HepG2 (cell line): Measurements from ENCODE around the gene TBC1D10B. TPM values are rescaled to one million over a fixed set of nuclear protein-coding genes. Genes with fewer than 3 reads are reported as not detected.

Experiments
- ATM ChIP-seq: fragments of 450-650 bp; IDR thresholded peaks from 2 replicates; pipeline ENCODE4 v1.7.1; 2017; ENCODE audit warnings: mild to moderate bottlenecking, borderline replicate concordance
- CENPX ChIP-seq: sonication (generic); formaldehyde crosslinking; IDR thresholded peaks from 2 replicates; pipeline ENCODE4 v1.9.0; 2021; ENCODE audit warnings: mild to moderate bottlenecking, missing genetic modification reagents, moderate library complexity
- DZIP1 ChIP-seq: sonication (generic); formaldehyde crosslinking; IDR thresholded peaks from 2 replicates; pipeline ENCODE4 v1.5.0; 2020; ENCODE audit warnings: mild to moderate bottlenecking, missing genetic modification reagents
- HES4 ChIP-seq: sonication (generic); formaldehyde crosslinking; IDR thresholded peaks from 2 replicates; pipeline ENCODE4 v1.9.0; 2021; ENCODE audit warnings: mild to moderate bottlenecking, missing genetic modification reagents, borderline replicate concordance
- HMGXB4 ChIP-seq, 2 experiments: sonication (generic) in 1 of 2; formaldehyde crosslinking in 1 of 2; IDR thresholded peaks; 2 replicates each; pipeline versions ENCODE4 v1.4.0 to v1.6.1; 2018 to 2020; ENCODE audit warnings: missing genetic modification reagents in 2 of 2, borderline replicate concordance in 1 of 2, low read depth in 1 of 2, mild to moderate bottlenecking in 1 of 2, missing biosample characterization in 1 of 2
- IKZF4 ChIP-seq: sonication (generic); formaldehyde crosslinking; IDR thresholded peaks from 2 replicates; pipeline ENCODE4 v1.5.1; 2020; ENCODE audit warnings: borderline replicate concordance, mild to moderate bottlenecking, low read depth, missing genetic modification reagents; ENCODE audit errors: not compliant biosample characterization
- KLF9 ChIP-seq: IDR thresholded peaks from 2 replicates; pipeline ENCODE4 v1.6.1; 2016; ENCODE audit warnings: low read depth
- MYNN ChIP-seq: sonication (generic); formaldehyde crosslinking; IDR thresholded peaks from 2 replicates; pipeline ENCODE4 v1.4.0; 2020; ENCODE audit warnings: mild to moderate bottlenecking, low read depth, missing genetic modification reagents
- MYPOP ChIP-seq: sonication (generic); formaldehyde crosslinking; IDR thresholded peaks from 2 replicates; pipeline ENCODE4 v1.8.1; 2023; ENCODE audit warnings: mild to moderate bottlenecking, moderate library complexity, missing genetic modification reagents
- NFE2 ChIP-seq: sonication (generic); formaldehyde crosslinking; IDR thresholded peaks from 2 replicates; pipeline ENCODE4 v1.4.0; 2020; ENCODE audit warnings: missing genetic modification reagents
- NR2F1 ChIP-seq, 2 experiments: fragments of 450-650 bp in 1 of 2; formaldehyde crosslinking in 1 of 2; IDR thresholded peaks; 2 replicates each; pipeline versions ENCODE4 v1.5.0 to v1.6.1; 2016 to 2020; ENCODE audit warnings: mild to moderate bottlenecking in 1 of 2, missing compliant biosample characterization in 1 of 2, missing genetic modification reagents in 1 of 2, moderate library complexity in 1 of 2
- RFX5 ChIP-seq: IDR thresholded peaks from 2 replicates; pipeline ENCODE4 v1.6.1; 2011; ENCODE audit warnings: low read depth, low read length, improper control_type of control experiment
- TGIF2 ChIP-seq: IDR thresholded peaks from 2 replicates; pipeline ENCODE4 v1.6.1; 2016; ENCODE audit warnings: control low read depth, missing compliant biosample characterization
- ZBTB25 ChIP-seq: IDR thresholded peaks from 2 replicates; pipeline ENCODE4 v1.6.1; 2018; ENCODE audit warnings: missing genetic modification reagents
- ZNF124 ChIP-seq: sonication (generic); formaldehyde crosslinking; IDR thresholded peaks from 2 replicates; pipeline ENCODE4 v1.4.0; 2020; ENCODE audit warnings: missing genetic modification reagents
- ZNF329 ChIP-seq: sonication (generic); formaldehyde crosslinking; IDR thresholded peaks from 2 replicates; pipeline ENCODE4 v1.9.0; 2021; ENCODE audit warnings: low read depth, mild to moderate bottlenecking, missing genetic modification reagents
- ZNF44 ChIP-seq: sonication (generic); formaldehyde crosslinking; IDR thresholded peaks from 2 replicates; pipeline ENCODE4 v1.5.1; 2020; ENCODE audit warnings: mild to moderate bottlenecking, missing genetic modification reagents
- ZNF546 ChIP-seq: sonication (generic); formaldehyde crosslinking; conservative IDR thresholded peaks from 2 replicates; pipeline ENCODE4 v1.8.1; 2023; ENCODE audit warnings: mild to moderate bottlenecking, missing genetic modification reagents
- ZNF556 ChIP-seq: sonication (generic); formaldehyde crosslinking; IDR thresholded peaks from 2 replicates; pipeline ENCODE4 v1.4.0; 2020; ENCODE audit warnings: mild to moderate bottlenecking, missing genetic modification reagents, borderline replicate concordance
- ZNF597 ChIP-seq: sonication (generic); formaldehyde crosslinking; IDR thresholded peaks from 2 replicates; pipeline ENCODE4 v1.5.0; 2020; ENCODE audit warnings: missing genetic modification reagents
- ZNF720 ChIP-seq: sonication (generic); formaldehyde crosslinking; IDR thresholded peaks from 2 replicates; pipeline ENCODE4 v1.4.0; 2020; ENCODE audit warnings: missing genetic modification reagents
- polyA plus RNA-seq, 8 experiments: library from polyadenylated mRNA; depleted of rRNA in 3 of 8; stranded (reverse) in 7 of 8; unstranded in 1 of 8; fragments of >200 nt; fragmentation: Illumina TruSeq in 4 of 8; extraction: Trizol in 4 of 8; gene quantifications; 2 replicates each; pipeline versions ENCODE4 v1.2.1 to v1.2.3, GENCODE V29; 2011 to 2016; ENCODE audit warnings: low read depth in 4 of 8, missing spikeins in 1 of 8, mixed read lengths in 1 of 8; ENCODE audit not compliant: insufficient read depth in 1 of 8
- total RNA-seq, 5 experiments: library from RNA; depleted of rRNA; stranded (reverse); fragments of >200 nt; fragmentation: Illumina TruSeq; extraction: Trizol; gene quantifications; 2 replicates each; pipeline ENCODE4 v1.2.3, GENCODE V29; 2016; ENCODE audit warnings: low read depth in 1 of 5

Gene TBC1D10B
- total and polyA plus RNA-seq, 2 of the 13 experiments (the other 11 are each of a cell fraction or from before 2014, with no cell fraction given), result 15.7 to 24.8 TPM

GRCh38 chr16:30355144-30355953, 14.9 kb downstream of the TBC1D10B start, which contains the start of gene CD2BP2 (continued):
- TF ChIP-seq DZIP1 (CRISPR knock-in tag) (peak; percentile 15; the same call in 1 of the 2 replicates), ZNF720 (CRISPR knock-in tag) (no peak), ZNF124 (CRISPR knock-in tag) (peak; percentile 21), ZNF556 (CRISPR knock-in tag) (peak; percentile 84; the same call in 1 of the 2 replicates), ZNF44 (CRISPR knock-in tag) (no peak; the same call in 1 of the 2 replicates), RFX5 (no peak), MYPOP (CRISPR knock-in tag) (peak; percentile 62; the same call in 1 of the 2 replicates), MYNN (no peak), HES4 (peak; percentile 93), NFE2 (CRISPR knock-in tag) (peak; percentile 50; the same call in 1 of the 2 replicates), ZNF597 (CRISPR knock-in tag) (no peak), ZBTB25 (CRISPR knock-in tag) (peak; percentile 84; the same call in 1 of the 2 replicates), TGIF2 (peak; percentile 49; the same call in 1 of the 2 replicates), CENPX (CRISPR knock-in tag) (no peak), ZNF546 (CRISPR knock-in tag) (0 out of 2 replicates have a peak, but pooled peaks have one; percentile 12), ZNF329 (CRISPR knock-in tag) (0 out of 2 replicates have a peak, but pooled peaks have one; percentile 13), ATM (no peak), IKZF4 (CRISPR knock-in tag) (peak; percentile 25), KLF9 (CRISPR knock-in tag) (no peak), NR2F1 (CRISPR knock-in tag; IDR thresholded peaks at IDR 0.05) (peak in 1 of 2 experiments; percentile 82; a peak in 3 of 4 replicates), HMGXB4 (CRISPR knock-in tag; IDR thresholded peaks at IDR 0.05; ENCODE audit: borderline replicate concordance in 1 of 2, low read depth in 1 of 2) (peak; percentile 81 to 89)
